Measurements from ENCODE around the gene OSBPL7. TPM values are rescaled to one million over a fixed set of nuclear protein-coding genes. Genes with fewer than 3 reads are reported as not detected.
A peak's percentile ranks its signal among the peaks of the same experiment; 100 is the strongest.

Gene OSBPL7
- total RNA-seq, 1 experiment from 2014 or later: 46.8 TPM

DNA sequence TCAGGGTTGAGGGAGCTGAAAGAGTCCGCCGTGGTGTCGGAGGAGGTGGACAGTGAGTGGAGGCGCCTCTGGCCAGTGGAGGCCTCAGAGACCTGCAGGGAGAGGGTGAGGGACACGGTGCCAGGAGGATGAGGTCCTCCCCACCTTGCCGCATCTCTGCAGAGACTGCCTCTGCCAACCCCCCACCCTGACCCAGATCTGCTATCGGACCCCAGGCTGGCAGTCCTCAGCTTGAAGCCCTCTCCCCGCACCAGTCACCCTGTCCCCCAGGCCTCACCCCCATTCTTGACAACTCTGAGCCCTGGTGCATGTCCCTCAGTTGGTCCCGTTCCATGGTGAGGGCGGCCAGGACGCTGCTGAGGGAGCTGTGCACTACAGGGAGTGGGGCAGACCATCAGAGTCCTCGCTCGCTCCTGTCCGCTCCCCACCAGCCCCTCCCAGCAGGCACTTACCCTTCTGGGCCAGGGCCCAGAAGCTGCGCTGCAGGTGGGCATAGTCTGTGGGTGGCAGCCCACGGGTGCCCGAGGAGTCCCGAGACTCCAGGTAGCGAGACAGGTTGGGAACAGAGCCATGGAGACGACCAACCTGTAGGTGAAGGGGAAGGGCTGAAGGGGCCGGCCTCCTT is 5.4 kb downstream of the OSBPL7 start:
- intact Hi-C loops (cut with micrococcal nuclease; ENCODE audit: unreplicated experiment): no loop called here
- H3K36me3 ChIP-seq (ENCODE audit: control insufficient read depth, insufficient read depth, low read length): peaks cover 4% of the 10 kb centered on the region
- no peaks in the 10 kb centered on the region for H3K9me3 ChIP-seq
- no peak overlapping the region for H3K27ac Mint-ChIP-seq (ENCODE audit: unreplicated experiment)
- no TSS peak for BruUV-seq (replicated peaks)
- no peak overlapping the region for H3K4me3 ChIP-seq (ENCODE audit: low read depth, low read length)
- H3K27me3 ChIP-seq (replicated peaks; ENCODE audit: control insufficient read depth, insufficient read depth, low read length): no peaks in the 10 kb centered on the region
- no peak overlapping the region for H3K4me3 Mint-ChIP-seq (ENCODE audit: unreplicated experiment)
- TF ChIP-seq CTCF (IDR thresholded peaks at IDR 0.05; ENCODE audit: insufficient read depth in 1 of 2, low read depth in 1 of 2, low read length in 1 of 2, severe bottlenecking in 1 of 2, unreplicated experiment in 1 of 2): no peak
- peaks cover 16% of the 10 kb centered on the region for H3K4me1 ChIP-seq
- no peaks in the 10 kb centered on the region for H3K9me3 Mint-ChIP-seq (ENCODE audit: unreplicated experiment)
- no peaks in the 10 kb centered on the region for H3K27me3 Mint-ChIP-seq (ENCODE audit: insufficient read depth, unreplicated experiment)
- H3K4me1 Mint-ChIP-seq (ENCODE audit: low read depth, unreplicated experiment): peaks cover 23% of the 10 kb centered on the region
- H3K36me3 Mint-ChIP-seq (ENCODE audit: insufficient read depth, unreplicated experiment): no peaks in the 10 kb centered on the region
- ChIA-PET POLR2A (no interaction called here), CTCF (interaction anchor here (2.0 kb wide), 1 partner anchor 15 kb away, joined by 4 read pairs; the partner anchor contains the start of gene MRPL10)
- no peak for DNase-seq

GRCh38 chr17:47815106-47815918 is 6.3 kb downstream of the OSBPL7 start:
- peaks cover 17% of the 10 kb centered on the region for H3K4me1 ChIP-seq
- Mint-ChIP-seq H3K9me3 (ENCODE audit: unreplicated experiment) (no peaks in the 10 kb centered on the region), H3K4me1 (ENCODE audit: low read depth, unreplicated experiment) (peaks cover 23% of the 10 kb centered on the region), H3K36me3 (ENCODE audit: insufficient read depth, unreplicated experiment) (peaks cover 4% of the 10 kb centered on the region), H3K27me3 (ENCODE audit: insufficient read depth, unreplicated experiment) (no peaks in the 10 kb centered on the region), H3K4me3 (ENCODE audit: unreplicated experiment) (no peak overlapping the region), H3K27ac (ENCODE audit: unreplicated experiment) (peak overlapping the region; percentile 2)
- intact Hi-C loops (cut with micrococcal nuclease; ENCODE audit: unreplicated experiment): no loop called here
- DNase-seq: peak in 1 of 2 experiments; percentile 50
- H3K36me3 ChIP-seq (ENCODE audit: control insufficient read depth, insufficient read depth, low read length): peaks cover 4% of the 10 kb centered on the region
- no TSS peak for BruUV-seq (replicated peaks)
- no peaks in the 10 kb centered on the region for H3K9me3 ChIP-seq
- TF ChIP-seq CTCF (IDR thresholded peaks at IDR 0.05; ENCODE audit: insufficient read depth in 1 of 2, low read depth in 1 of 2, low read length in 1 of 2, severe bottlenecking in 1 of 2, unreplicated experiment in 1 of 2): no peak
- CTCF ChIA-PET: interaction anchor here (2.0 kb wide), 1 partner anchor 15 kb away, joined by 4 read pairs; the partner anchor contains the start of gene MRPL10
- H3K27me3 ChIP-seq (replicated peaks; ENCODE audit: control insufficient read depth, insufficient read depth, low read length): no peaks in the 10 kb centered on the region
- POLR2A ChIA-PET: interaction anchor here (1.4 kb wide), 1 partner anchor 16 kb away, joined by 10 read pairs; the partner anchor contains the start of genes LRRC46 and MRPL10
- H3K4me3 ChIP-seq (ENCODE audit: low read depth, low read length): no peak overlapping the region

DNA sequence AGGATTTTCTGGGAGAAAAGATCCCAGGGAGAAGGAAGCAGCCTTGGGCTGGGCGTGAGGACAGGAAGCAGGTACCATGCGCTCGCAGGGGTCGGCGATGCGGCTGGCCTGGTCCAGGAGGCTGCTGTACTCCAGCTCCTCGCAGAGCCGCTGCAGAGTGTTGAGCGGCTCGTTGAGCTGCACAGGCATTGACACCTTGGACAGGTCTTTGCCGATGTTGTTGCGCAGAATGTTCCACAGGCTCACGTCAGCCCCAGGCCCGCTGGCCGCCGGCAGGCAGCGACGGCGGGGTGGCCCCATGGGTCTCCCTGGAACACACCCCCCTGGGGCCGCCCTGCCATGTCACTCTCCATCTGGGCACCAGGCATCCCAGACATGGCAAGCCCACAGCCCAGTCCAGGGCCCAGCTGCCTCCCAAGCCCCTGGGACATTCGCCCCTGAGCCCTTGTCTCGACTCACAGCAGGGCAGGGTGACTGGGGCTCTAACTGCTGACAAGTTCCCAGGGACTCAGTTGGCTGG is 8.0 kb downstream of the OSBPL7 start:
- CTCF ChIA-PET: no interaction called here
- peak in 1 of 2 experiments; percentile 45 for DNase-seq
- Mint-ChIP-seq H3K9me3 (ENCODE audit: unreplicated experiment) (no peaks in the 10 kb centered on the region), H3K27ac (ENCODE audit: unreplicated experiment) (peak overlapping the region; percentile 93), H3K4me1 (ENCODE audit: low read depth, unreplicated experiment) (peaks cover 32% of the 10 kb centered on the region), H3K4me3 (ENCODE audit: unreplicated experiment) (no peak overlapping the region), H3K27me3 (ENCODE audit: insufficient read depth, unreplicated experiment) (no peaks in the 10 kb centered on the region), H3K36me3 (ENCODE audit: insufficient read depth, unreplicated experiment) (peaks cover 17% of the 10 kb centered on the region)
- H3K4me3 ChIP-seq (ENCODE audit: low read depth, low read length): no peak overlapping the region
- BruUV-seq (replicated peaks): no TSS peak
- no peaks in the 10 kb centered on the region for H3K27me3 ChIP-seq (replicated peaks; ENCODE audit: control insufficient read depth, insufficient read depth, low read length)
- no peaks in the 10 kb centered on the region for H3K9me3 ChIP-seq
- no peak for TF ChIP-seq CTCF (IDR thresholded peaks at IDR 0.05; ENCODE audit: insufficient read depth in 1 of 2, low read depth in 1 of 2, low read length in 1 of 2, severe bottlenecking in 1 of 2, unreplicated experiment in 1 of 2)
- POLR2A ChIA-PET: no interaction called here
- peaks cover 9% of the 10 kb centered on the region; the same call in 1 of the 2 replicates for H3K36me3 ChIP-seq (ENCODE audit: control insufficient read depth, insufficient read depth, low read length)
- H3K4me1 ChIP-seq: peaks cover 33% of the 10 kb centered on the region
- intact Hi-C loops (cut with micrococcal nuclease; ENCODE audit: unreplicated experiment): no loop called here
